SK-MEL-5 (cell line): Measurements from ENCODE around the gene CDHR1. TPM values are rescaled to one million over a fixed set of nuclear protein-coding genes. Genes with fewer than 3 reads are reported as not detected.
A peak's percentile ranks its signal among the peaks of the same experiment; 100 is the strongest.

Experiments
- DNase-seq: peaks from one replicate; pipeline ENCODE4 v3.0.0-alpha.2; 2016; ENCODE audit warnings: low read depth, low spot score
- in situ Hi-C: cut with HindIII; loops from 2 replicates; pipeline ENCODE4 v1.10.0; 2016; ENCODE audit warnings: low sequenced_read_pairs, high pct_unique_total_duplicates, low pct_unique_long_range_greater_than_20kb
- total RNA-seq: library from RNA; depleted of rRNA; stranded (reverse); fragments of >200 nt; shearing (Covaris generic); gene quantifications from 2 replicates; pipeline ENCODE4 v1.2.3, GENCODE V29; 2014

CDHR1 gene
- total RNA-seq, 1 experiment from 2014 or later, result not detected

DNA sequence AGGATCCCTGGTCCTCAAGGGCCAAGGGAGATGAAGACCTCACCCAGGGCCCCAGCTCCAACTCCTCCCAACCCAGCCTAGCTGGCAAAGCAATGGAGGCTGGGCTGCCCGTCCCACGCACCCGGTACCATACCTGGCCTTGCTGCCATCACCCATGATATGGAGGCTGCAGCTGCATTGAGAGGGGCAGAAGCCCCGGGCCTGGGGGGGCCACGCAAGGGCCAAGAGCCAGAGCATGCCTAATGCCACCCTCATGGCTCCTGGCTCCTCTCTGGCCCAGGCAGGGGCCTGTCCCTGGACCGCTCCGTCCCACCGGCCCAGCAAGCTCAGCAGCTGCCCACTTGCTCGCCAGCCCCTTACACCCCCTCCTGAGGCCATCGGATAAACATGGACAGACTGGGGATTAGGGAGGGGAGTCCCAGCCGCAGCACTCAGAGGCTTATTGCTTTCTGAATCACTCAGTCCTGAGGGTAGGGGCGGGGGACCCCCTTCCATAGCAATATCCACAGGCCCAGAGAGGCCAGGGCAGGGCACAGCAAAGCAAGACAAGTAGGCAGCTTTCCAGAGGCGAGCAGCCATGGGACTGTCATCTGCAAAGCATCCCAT lies 47.0 kb downstream of the CDHR1 start, which contains the start of gene LRIT1:
Gene LRIT1, minus strand, starts transcription at position 362 of the 606 bp plus-strand sequence. Its CDS starts 107 bp downstream, at position 255.
- in situ Hi-C loops, result no loop called here
- DNase-seq, result no peak

- in situ Hi-C loops, result no loop called here
These were observed 49.4 kb downstream of the CDHR1 start for GRCh38 chr10:84243759-84244158.

DNA sequence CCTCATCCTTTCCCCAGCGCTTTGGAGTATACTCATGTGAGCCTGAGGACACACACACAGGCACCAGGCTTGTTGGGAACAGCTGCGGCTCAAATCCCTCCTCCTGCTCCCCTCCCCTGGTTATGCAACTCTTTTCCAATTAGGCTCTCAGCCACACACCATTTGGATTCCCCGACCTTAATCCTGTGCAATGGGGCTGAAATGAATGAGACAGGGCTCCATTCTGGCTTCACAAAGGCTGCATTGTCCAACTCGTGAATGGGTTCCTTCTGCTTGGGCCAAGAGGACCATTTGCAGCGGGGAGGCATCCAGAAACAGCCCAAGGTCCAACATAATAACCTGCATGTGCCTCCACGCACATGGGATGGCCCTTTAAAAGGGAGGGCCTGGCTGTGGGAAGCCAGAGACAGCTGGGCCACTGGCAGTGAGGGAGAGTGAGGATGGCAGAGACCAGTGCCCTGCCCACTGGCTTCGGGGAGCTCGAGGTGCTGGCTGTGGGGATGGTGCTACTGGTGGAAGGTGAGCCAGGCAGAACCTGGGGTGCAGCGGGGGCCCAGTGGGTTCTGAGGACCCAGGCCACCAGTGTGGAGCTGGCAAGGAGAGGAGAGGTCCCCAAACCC lies 50.4 kb downstream of the CDHR1 start, which contains the start of gene RGR:
Gene RGR, plus strand, starts transcription at position 403 of the 620 bp plus-strand sequence. Its CDS starts 38 bp downstream, at position 441.
- peak; percentile 97 for DNase-seq
- in situ Hi-C loops, result no loop called here

More at GRCh38 chr10:84243759-84244158, 49.4 kb downstream of the CDHR1 start:
- no peak for DNase-seq

- DNase-seq, result no peak
- in situ Hi-C loops, result no loop called here
These were observed 53.2 kb downstream of the CDHR1 start for GRCh38 chr10:84247496-84247895.

GRCh38 chr10:84248794-84249193 lies 54.5 kb downstream of the CDHR1 start:
- in situ Hi-C loops, result no loop called here
- DNase-seq, result no peak

GRCh38 chr10:84254552-84255478 lies 60.5 kb downstream of the CDHR1 start:
- no peak for DNase-seq
- in situ Hi-C loops, result no loop called here

DNA sequence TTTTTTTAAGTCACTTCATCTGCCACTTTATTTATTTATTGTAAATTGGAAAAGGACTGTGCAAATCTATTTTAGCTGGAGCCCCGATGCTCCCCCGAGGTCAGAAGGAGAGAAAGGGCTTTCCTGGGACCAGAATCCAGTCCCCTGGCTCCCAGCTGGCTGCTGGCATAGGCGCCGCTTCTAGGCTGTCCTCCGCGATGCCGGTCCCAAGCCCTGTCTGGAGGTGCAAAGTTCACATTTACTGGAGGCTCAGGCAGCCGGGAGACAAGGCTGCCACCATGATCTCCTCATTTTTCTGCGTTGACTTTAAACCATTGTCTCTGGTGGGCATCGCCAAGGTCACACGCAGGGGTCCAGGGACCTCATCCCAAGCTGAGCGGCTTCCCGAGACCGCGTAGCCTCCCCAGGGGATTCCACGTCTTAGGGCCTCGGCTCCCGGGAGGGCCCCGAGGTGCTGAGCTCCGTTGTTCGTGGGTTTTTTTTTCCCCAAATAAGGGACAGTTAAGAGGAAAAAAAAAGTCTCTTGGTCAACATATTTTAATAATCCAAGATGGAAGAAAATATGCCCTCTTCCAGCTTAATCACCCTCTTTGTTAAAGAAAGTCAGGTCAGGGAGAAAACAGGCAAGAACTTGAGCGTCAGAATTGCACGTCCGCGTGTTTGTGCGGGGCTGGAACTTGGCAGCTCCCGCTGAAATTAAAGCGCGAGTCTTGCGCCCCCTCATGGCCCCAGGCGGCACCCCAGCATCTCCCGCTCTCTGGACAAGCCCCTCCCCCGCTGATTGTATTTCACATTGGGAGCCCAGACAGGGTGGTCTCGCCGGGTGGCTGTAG lies 62.4 kb downstream of the CDHR1 start:
- DNase-seq, result peak; percentile 64
- in situ Hi-C loops, result no loop called here

- in situ Hi-C loops, result no loop called here
These were observed 63.1 kb downstream of the CDHR1 start for GRCh38 chr10:84257343-84258020.

GRCh38 chr10:84258034-84258695 lies 63.8 kb downstream of the CDHR1 start:
- DNase-seq, result no peak
- in situ Hi-C loops, result no loop called here

More at GRCh38 chr10:84257343-84258020, 63.1 kb downstream of the CDHR1 start:
- no peak for DNase-seq

DNA sequence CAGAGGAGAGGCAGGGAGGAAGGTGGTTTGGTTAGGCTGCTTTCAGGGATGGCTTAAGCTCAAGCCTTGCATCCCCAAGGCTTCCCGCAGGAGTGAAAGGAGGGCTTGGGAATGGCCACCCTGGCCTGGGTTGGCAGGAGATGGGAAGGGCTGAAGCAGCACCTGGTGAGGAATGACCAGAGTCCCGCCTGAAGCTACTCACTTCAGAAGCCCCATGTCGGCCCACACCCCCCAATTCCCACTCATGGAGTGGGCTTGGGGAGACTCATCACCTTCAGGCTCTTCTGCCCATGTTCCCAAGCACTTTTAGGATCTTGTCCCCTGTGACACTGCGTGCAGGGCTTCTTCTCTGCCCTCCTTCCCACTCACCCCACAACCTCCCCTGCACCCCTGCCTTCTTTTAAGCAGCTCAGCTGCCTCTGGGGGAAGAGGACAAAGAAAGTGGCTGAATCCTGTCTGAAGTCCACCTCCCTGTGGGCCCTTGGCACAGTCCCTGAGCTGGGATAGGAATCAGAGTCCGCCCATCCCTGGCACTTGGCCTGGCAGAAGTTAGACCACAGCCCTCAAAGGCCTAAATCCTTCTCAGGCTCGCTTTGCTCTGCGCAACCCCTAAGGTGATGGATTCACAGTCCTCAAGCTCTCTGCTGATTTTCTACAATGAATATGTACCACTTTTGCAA lies 67.0 kb downstream of the CDHR1 start:
- DNase-seq, result no peak
- in situ Hi-C loops, result no loop called here

DNA sequence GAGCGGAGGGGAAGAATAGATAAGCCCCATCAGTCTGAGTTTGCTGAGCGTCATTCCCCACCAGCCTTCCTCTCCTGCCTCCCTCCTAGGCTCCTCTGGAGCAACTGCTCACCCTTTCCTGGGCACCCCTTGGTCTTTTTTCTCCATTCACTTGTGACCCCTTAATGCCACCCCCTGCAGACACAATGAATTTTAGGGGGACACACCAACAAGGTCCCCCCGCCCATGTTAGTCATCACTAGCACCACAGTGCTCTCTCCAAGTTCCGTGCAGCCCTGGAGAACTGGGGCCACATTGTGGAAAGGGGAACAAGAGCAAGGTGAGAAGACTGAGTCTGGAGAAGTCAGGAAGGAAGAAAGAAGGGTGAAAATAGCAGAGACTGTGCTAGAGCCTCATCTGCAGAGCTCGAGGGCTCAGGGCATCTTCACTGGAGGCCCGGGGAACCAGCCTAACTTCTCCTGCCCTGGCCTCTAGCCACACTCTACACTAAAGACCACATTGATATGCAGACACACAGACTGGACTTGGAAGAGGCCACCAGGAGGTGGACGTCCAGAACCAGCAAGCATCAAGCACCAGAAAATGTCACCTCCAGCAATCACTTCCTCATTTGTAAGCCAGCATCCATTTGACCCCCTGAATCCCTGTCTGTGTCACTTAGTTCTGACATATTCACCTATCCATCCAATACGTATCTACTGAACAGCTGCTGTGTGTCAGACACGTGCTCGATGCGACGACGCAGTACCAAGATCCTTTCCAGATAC lies 68.0 kb downstream of the CDHR1 start:
- in situ Hi-C loops, result no loop called here
- no peak for DNase-seq

GRCh38 chr10:84263716-84264115 lies 69.4 kb downstream of the CDHR1 start:
- DNase-seq, result no peak
- in situ Hi-C loops, result no loop called here

DNA sequence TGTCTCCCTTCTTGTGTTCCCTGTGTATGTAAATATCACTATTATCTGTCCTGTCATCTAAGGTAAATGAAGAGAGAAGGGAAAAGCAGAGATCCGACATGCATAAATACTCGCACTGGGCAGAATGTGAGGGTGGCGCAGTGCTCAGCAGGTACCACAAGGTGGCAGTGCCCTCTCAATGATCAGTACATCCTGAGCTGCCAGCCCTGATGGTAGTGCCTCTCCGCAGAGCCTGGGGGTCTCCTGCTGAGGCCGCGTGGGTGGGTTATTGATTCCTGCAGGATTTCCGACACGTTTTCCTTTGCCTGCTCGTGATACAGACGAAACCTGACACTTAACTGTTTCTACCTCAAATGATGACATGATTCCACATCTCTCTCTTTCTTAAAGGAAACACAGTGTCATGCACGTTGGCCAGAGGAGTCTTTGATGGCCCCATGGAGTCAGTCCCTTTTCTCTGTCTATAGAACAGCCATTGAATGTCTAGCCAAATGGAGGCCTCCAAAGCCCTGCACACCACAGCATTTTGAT lies 70.3 kb downstream of the CDHR1 start:
- DNase-seq, result peak; percentile 66
- in situ Hi-C loops, result no loop called here

- DNase-seq, result no peak
- in situ Hi-C loops, result no loop called here
These were observed 71.1 kb downstream of the CDHR1 start for GRCh38 chr10:84265418-84265817.

DNA sequence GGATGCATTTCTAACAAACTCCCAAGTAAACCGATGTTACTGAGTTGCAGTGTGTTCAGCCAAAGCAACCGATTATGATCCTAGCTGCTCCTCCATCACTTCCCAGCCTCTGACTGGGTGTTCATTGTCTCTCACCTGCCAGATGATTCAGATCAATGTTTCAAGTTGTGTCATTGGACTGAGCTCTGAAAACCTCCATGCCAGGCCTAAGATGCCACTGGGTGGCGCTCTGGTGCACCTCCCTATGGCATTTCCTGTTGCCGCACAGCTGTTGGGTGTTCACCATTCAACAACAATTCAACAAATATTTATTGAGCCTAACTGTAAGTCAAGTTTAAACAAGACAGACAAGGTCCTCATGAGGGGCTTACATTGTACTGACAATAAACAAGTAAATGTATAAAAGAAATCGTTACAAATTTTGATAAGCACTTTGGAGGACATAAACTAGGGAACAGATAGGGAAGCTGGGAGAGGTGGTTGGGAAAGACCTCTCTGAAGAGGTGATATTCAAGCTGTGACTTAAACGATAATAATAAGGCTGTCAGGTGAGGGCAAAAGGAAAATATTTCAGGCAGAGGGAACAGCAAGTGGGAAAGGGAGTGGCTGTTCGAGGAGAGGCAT lies 73.3 kb downstream of the CDHR1 start:
- DNase-seq, result peak; percentile 61
- in situ Hi-C loops, result no loop called here
